Measurements from ENCODE around the gene RNU5B-1.

DNA sequence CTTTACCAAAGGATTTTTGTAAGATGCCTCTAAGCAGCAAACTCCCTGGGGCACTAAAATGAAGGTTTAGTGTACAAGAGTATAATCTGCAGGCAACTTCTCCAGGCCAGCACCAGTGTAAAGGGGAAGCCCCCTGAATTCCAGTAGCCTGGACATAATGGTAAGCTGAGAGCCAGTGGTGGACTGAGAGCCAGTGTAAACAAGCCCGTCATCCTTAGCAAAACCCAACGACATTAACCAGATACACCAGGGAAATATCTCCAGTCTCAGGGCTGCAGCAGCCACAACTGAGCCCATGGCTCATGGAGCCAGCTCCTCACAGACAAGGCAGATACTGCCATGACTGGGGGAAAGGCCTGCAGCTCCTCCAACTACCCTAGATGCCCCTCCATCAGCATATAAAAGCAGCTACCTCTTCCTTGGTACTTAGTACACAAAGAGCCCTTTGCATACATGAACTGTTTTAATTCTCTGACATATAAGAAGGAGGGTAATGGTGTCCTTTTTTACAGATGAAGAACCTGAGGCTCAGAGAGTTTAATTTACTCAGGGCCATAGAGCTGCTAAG lies 39.5 kb upstream of the RNU5B-1 start:
- TF ChIP-seq CTCF (IDR thresholded peaks at IDR 0.05) (no peak), POLR2A (IDR thresholded peaks at IDR 0.05) (no peak)
